Thyroid gland (tissue), 4 donors: Measurements from ENCODE around the gene RAE1.
A peak's percentile ranks its signal among the peaks of the same experiment; 100 is the strongest.

Source experiments
- CTCF ChIP-seq, 6 experiments: fragments of 200-600 bp in 3 of 6; fragments of 450-650 bp in 3 of 6; sonication (generic) in 3 of 6; IDR thresholded peaks; one replicate each; pipeline ENCODE4 v1.5.1; 2016 to 2019; ENCODE audit warnings: antibody characterized with exemption in 6 of 6, mild to moderate bottlenecking in 2 of 6, inconsistent platforms in 1 of 6, moderate library complexity in 1 of 6
- POLR2A ChIP-seq, 2 donors: fragments of 450-650 bp; IDR thresholded peaks; one replicate each; pipeline ENCODE4 v1.6.1; 2017; ENCODE audit warnings: antibody characterized with exemption in 2 of 2, mild to moderate bottlenecking in 2 of 2, moderate library complexity in 1 of 2

DNA sequence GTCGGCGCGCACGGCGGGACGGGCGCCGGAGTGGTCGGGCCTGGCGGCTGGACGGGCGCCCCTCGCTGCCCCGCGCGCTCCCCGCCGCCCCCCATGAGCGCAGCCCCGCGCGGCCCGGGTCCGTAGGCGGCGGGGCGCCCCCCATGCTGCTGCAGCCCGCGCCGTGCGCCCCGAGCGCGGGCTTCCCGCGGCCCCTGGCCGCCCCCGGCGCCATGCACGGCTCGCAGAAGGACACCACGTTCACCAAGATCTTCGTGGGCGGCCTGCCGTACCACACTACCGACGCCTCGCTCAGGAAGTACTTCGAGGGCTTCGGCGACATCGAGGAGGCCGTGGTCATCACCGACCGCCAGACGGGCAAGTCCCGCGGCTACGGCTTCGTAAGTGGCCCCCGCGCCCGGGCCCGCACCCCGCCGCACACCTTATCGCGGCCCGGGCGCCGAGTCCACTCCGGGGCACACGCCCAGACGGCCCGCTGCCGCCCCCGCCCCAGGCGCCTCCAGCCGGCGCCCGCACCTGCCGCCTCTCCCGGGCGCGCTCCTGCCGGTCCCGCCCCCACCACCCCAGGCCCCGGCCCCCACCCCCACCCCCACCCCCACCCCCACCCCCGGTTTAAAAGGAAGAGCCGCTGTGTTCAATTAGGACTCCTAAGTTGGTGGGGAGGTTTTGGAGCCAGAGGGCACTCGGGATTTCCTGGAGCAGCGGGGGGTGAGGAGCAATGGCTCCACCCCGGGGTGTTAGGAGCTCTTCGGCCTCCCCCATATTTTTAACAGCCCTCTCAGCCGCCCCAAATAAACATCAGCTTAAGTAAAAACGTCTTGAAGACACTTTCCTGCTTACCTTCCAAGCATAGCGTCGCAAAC lies 40.6 kb downstream of the RAE1 start:
- TF ChIP-seq CTCF (IDR thresholded peaks at IDR 0.05) (no peak), POLR2A (IDR thresholded peaks at IDR 0.05) (peak in 1 of 2 donors; percentile 47)
